Adrenal gland (tissue), 12 donors: ENCODE results near the gene SCGB1D2. TPM values are rescaled to one million over a fixed set of nuclear protein-coding genes. Genes with fewer than 3 reads are reported as not detected.

Source experiments
- DNase-seq, 7 donors: peaks; one replicate each; pipeline ENCODE4 v3.0.0-alpha.2; 2019 to 2020
- H3K27ac ChIP-seq, 5 donors: fragments of 200-600 bp; sonication (generic) in 4 of 5; 1 replicate in 3 of 5; 2 replicates in 2 of 5; pipeline versions ENCODE4 v1.5.1 to v1.8.0; 2016 to 2020; ENCODE audit warnings: mild to moderate bottlenecking in 1 of 5
- H3K27me3 ChIP-seq: fragments of 200-600 bp; 2 replicates; pipeline ENCODE4 v1.8.0; 2021
- H3K36me3 ChIP-seq, 2 donors: fragments of 200-600 bp; replicated peaks in 1 of 2; 1 replicate in 1 of 2; 2 replicates in 1 of 2; pipeline versions ENCODE4 v1.5.1 to v1.8.0; 2018 to 2022
- H3K4me1 ChIP-seq, 2 donors: fragments of 200-600 bp; replicated peaks in 1 of 2; 1 replicate in 1 of 2; 2 replicates in 1 of 2; pipeline versions ENCODE4 v1.5.1 to v1.8.0; 2018 to 2021
- H3K4me3 ChIP-seq, 4 donors: fragments of 200-600 bp; sonication (generic) in 3 of 4; one replicate each; pipeline ENCODE4 v1.5.1; 2016 to 2018
- H3K9me3 ChIP-seq, 3 donors: fragments of 200-600 bp; sonication (generic) in 1 of 3; replicated peaks in 1 of 3; 1 replicate in 2 of 3; 2 replicates in 1 of 3; pipeline versions ENCODE4 v1.5.1 to v1.8.0; 2016 to 2021
- POLR2A ChIP-seq, 2 donors: fragments of 450-650 bp; IDR thresholded peaks; one replicate each; pipeline ENCODE4 v1.6.1; 2017; ENCODE audit warnings: antibody characterized with exemption in 2 of 2, mild to moderate bottlenecking in 2 of 2, moderate library complexity in 1 of 2
- WGBS, 4 donors: extraction: QIAGEN DNeasy Blood & Tissue Kit in 2 of 4; methylation state at CpG; one replicate each; pipeline versions ENCODE4 v1.1.5 to v1.1.7; 2013 to 2017; 5-methylcytosine and 5-hydroxymethylcytosine counted together
- intact Hi-C, 2 donors: fragments of 100-400 bp; cut with DNase I; formaldehyde crosslinking; loops; one replicate each; pipeline versions ENCODE4 v1.14.1 to v1.15.0; 2022 to 2023
- polyA plus RNA-seq, 3 donors: library from polyadenylated mRNA; stranded (reverse); fragments of 200-250 nt in 2 of 3; fragments of 350-450 nt in 1 of 3; fragmentation: Illumina TruSeq in 1 of 3; extraction: RNeasy Lipid Tissue Mini Kit (QIAGEN cat#74804) in 1 of 3; gene quantifications; one replicate each; pipeline ENCODE4 v1.2.3, GENCODE V29; 2013 to 2014
- total RNA-seq, 9 donors: library from RNA; depleted of rRNA in 4 of 9; stranded (reverse); fragments of >200 nt in 4 of 9; fragments of 120-200 nt in 1 of 9; fragmentation: NEBNext Ultra II Directional in 1 of 9; extraction: Animal tissue kit (Norgen Biotek cat#: 25700) in 1 of 9; gene quantifications; one replicate each; pipeline versions ENCODE4 v1.1.0 to v1.2.4, GENCODE V29; 2013 to 2023
- TF ChIP-seq, protein P1 (sequence below), 6 experiments: fragments of 450-650 bp in 4 of 6; fragments of 200-600 bp in 2 of 6; sonication (generic) in 1 of 6; IDR thresholded peaks; 1 replicate in 5 of 6; 2 replicates in 1 of 6; pipeline versions ENCODE4 v1.5.1 to v1.8.0; 2016 to 2021; ENCODE audit warnings: antibody characterized with exemption in 6 of 6, mild to moderate bottlenecking in 2 of 6, moderate library complexity in 1 of 6
- donor health status: healthy with polysubstance abuse.
- donor health status: Bipolar disorder and iron deficiency.
- donor health status: DM: yes; HTN: yes; CAD: no.
- donor health status: DM: no; HTN: no; CAD: no.
- donor health status: DM: no; HTN: no; CAD: no.
- donor health status: DM: yes; HTN: yes; CAD: no.

Gene SCGB1D2
- total and polyA plus RNA-seq, 12 donors, result 0.54 to 13.3 (median 3.4) TPM; not detected in 5

DNA sequence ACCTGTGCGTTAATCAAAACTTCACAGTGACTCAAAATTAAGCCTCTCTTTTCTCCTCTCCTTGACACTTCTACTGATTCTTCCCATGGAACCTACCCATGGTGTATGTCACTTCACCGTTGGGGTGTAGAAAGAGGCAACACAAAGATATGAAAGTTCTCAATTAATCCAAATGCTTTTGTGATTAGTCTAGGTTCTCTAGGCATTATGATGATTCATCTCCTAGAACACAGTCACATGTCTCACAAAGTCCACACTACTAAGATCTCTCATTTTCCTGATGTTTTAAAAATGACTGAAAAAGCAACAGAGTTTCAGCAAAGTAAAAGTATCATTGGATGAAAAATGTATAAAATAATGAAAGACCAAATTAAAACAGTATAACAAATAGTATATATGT, 14.2 kb downstream of the SCGB1D2 start:
- Histone ChIP-seq H3K4me1 (no peaks in the 10 kb centered on the region), H3K36me3 (no peaks in the 10 kb centered on the region), H3K9me3 (peaks cover 0 to 7% (median 0%) of the 10 kb centered on the region in 3 donors), H3K4me3 (no peak overlapping the region), H3K27ac (no peak overlapping the region), H3K27me3 (no peaks in the 10 kb centered on the region)
- no peak for DNase-seq
- no peak for TF ChIP-seq POLR2A (IDR thresholded peaks at IDR 0.05)
- TF ChIP-seq, protein P1, sequence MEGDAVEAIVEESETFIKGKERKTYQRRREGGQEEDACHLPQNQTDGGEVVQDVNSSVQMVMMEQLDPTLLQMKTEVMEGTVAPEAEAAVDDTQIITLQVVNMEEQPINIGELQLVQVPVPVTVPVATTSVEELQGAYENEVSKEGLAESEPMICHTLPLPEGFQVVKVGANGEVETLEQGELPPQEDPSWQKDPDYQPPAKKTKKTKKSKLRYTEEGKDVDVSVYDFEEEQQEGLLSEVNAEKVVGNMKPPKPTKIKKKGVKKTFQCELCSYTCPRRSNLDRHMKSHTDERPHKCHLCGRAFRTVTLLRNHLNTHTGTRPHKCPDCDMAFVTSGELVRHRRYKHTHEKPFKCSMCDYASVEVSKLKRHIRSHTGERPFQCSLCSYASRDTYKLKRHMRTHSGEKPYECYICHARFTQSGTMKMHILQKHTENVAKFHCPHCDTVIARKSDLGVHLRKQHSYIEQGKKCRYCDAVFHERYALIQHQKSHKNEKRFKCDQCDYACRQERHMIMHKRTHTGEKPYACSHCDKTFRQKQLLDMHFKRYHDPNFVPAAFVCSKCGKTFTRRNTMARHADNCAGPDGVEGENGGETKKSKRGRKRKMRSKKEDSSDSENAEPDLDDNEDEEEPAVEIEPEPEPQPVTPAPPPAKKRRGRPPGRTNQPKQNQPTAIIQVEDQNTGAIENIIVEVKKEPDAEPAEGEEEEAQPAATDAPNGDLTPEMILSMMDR (IDR thresholded peaks at IDR 0.05), result no peak
- intact Hi-C loops, result no loop called here
- 81 to 97% (median 86%) methylated on average over 2 of the region's 2 CpGs for WGBS, 4 donors

DNA sequence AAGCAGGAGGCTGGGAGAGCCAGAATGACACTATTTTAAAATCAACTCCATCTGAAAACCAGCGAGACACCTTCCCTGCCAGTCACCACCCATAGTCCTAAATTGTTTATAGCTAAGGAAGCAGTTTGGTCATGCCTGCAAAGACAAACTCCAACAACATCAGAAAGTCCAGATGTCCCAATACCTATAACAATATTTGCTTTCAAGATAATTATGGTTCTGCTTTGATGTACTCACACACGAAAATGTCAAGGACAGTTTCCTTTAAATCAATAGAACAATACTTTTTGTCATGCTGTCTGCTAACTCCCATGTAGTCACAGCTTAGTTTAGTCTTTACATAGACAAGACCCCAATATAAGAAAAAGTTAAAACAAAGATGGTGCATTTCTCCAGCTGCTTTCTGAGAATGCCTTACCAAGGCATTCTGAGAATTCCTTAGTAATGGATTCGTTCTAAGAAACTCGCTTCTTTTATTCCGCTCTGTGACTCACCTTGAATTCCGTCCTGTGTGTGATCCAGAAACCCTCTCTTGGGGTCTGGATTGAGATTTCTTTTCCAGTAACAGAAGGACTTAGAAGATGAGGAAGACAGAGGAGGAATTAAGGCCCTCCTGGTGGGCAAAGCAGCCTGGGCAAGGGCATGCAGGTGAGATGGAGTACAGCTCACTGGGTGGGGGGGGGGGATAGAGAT, 18.4 kb downstream of the SCGB1D2 start:
- no peak for TF ChIP-seq POLR2A (IDR thresholded peaks at IDR 0.05)
- TF ChIP-seq, protein P1 (IDR thresholded peaks at IDR 0.05), result no peak
- Histone ChIP-seq H3K27ac (no peak overlapping the region), H3K4me1 (no peaks in the 10 kb centered on the region), H3K9me3 (no peaks in the 10 kb centered on the region), H3K4me3 (no peak overlapping the region), H3K27me3 (no peaks in the 10 kb centered on the region), H3K36me3 (no peaks in the 10 kb centered on the region)
- WGBS, 4 donors, result 40 to 57% (median 45%) methylated on average over 6 of the region's 6 CpGs
- intact Hi-C loops, result no loop called here
- DNase-seq, result no peak

DNA sequence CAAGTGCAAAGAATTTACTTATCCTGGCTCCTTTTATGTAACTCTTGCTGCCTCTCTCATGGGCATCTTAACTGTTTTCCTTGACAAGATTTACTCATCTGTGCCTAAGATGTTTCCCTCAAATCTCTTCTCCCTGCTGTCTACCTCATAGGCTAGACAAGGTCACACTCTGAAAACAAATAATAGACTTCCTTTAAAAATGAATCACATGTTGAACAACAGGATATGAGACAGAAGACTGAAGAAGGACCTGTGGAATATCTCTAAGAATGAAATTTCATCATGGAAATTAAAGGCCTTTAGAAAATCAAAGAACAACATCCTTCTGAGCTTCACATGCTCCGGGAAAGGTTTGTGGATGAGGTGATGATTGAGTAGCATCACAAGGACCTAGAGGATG, 22.0 kb downstream of the SCGB1D2 start:
- Histone ChIP-seq H3K27me3 (no peaks in the 10 kb centered on the region), H3K4me3 (no peak overlapping the region), H3K27ac (no peak overlapping the region), H3K4me1 (no peaks in the 10 kb centered on the region), H3K9me3 (no peaks in the 10 kb centered on the region), H3K36me3 (no peaks in the 10 kb centered on the region)
- no peak for DNase-seq
- intact Hi-C loops, result no loop called here
- WGBS, 4 donors, result 53 to 65% (median 58%) methylated on average over 1 of the region's 1 CpG
- TF ChIP-seq POLR2A (IDR thresholded peaks at IDR 0.05), result no peak
- TF ChIP-seq, protein P1 (IDR thresholded peaks at IDR 0.05), result no peak

- intact Hi-C loops, result no loop called here
- WGBS, 4 donors, result 38 to 50% (median 48%) methylated on average over 4 of the region's 4 CpGs
- TF ChIP-seq, protein P1 (IDR thresholded peaks at IDR 0.05), result no peak
- Histone ChIP-seq H3K9me3 (no peaks in the 10 kb centered on the region), H3K36me3 (no peaks in the 10 kb centered on the region), H3K4me3 (no peak overlapping the region), H3K27ac (no peak overlapping the region), H3K4me1 (no peaks in the 10 kb centered on the region), H3K27me3 (peaks cover 4% of the 10 kb centered on the region)
- peak in 2 of 7 donors; percentile 17 to 52 for DNase-seq
These were observed 24.5 kb downstream of the SCGB1D2 start for GRCh38 chr11:62266558-62266957.
